CD4-positive, alpha-beta T cell (primary cell): ENCODE measurements around the gene TEKT3. TPM values are rescaled to one million over a fixed set of nuclear protein-coding genes. Genes with fewer than 3 reads are reported as not detected.

Experiments
- ATAC-seq: fragments of 200-7000 bp; cut with Tn5 transposase; one replicate; pipeline ENCODE4 v1.10.0; 2022; ENCODE audit warnings: mild to moderate bottlenecking; ENCODE audit not compliant: poor library complexity
- CTCF ChIA-PET: fragments of 350-600 bp; sonication (Branson Sonifier 250); formaldehyde crosslinking; loops from one replicate; lab custom pipeline; 2021; ENCODE audit warnings: antibody characterized with exemption, inconsistent platforms; lab: Charles Lee
- POLR2A ChIA-PET: fragments of 350-600 bp; sonication (Branson Sonifier 250); formaldehyde crosslinking; loops from one replicate; lab custom pipeline; 2021; ENCODE audit warnings: antibody characterized with exemption, inconsistent platforms; lab: Charles Lee
- DNase-seq, 14 experiments: peaks; one replicate each; pipeline ENCODE4 v3.0.0-alpha.2; 2013 to 2020; ENCODE audit warnings: mixed read lengths in 2 of 14
- H3K27ac ChIP-seq, 2 donors: one replicate each; pipeline versions ENCODE4 v1.5.1 to v1.7.0; 2013; ENCODE audit warnings: low read length in 2 of 2, low read depth in 1 of 2, mild to moderate bottlenecking in 1 of 2
- H3K27me3 ChIP-seq, 2 experiments: 1 replicate in 1 of 2; 2 replicates in 1 of 2; pipeline versions ENCODE4 v1.6.1 to v1.7.0; 2013; ENCODE audit warnings: low read length in 2 of 2, control low read depth in 1 of 2, mild to moderate bottlenecking in 1 of 2, moderate library complexity in 1 of 2; ENCODE audit not compliant: insufficient read depth in 2 of 2, control insufficient read depth in 1 of 2
- H3K36me3 ChIP-seq: one replicate; pipeline ENCODE4 v1.6.1; 2013; ENCODE audit warnings: low read length, control low read depth; ENCODE audit not compliant: insufficient read depth
- H3K4me1 ChIP-seq: one replicate; pipeline ENCODE4 v1.6.1; 2013; ENCODE audit warnings: low read length, control low read depth; ENCODE audit not compliant: insufficient read depth
- H3K4me3 ChIP-seq: one replicate; pipeline ENCODE4 v1.5.1; 2013; ENCODE audit warnings: mild to moderate bottlenecking, low read length, moderate library complexity
- H3K9me3 ChIP-seq, 2 experiments: 1 replicate in 1 of 2; 2 replicates in 1 of 2; pipeline versions ENCODE4 v1.6.1 to v1.7.0; 2013; ENCODE audit warnings: low read length in 2 of 2, mild to moderate bottlenecking in 2 of 2, control low read depth in 1 of 2, moderate library complexity in 1 of 2; ENCODE audit not compliant: control insufficient read depth in 1 of 2, insufficient read depth in 1 of 2
- H3K27ac Mint-ChIP-seq: one replicate; pipeline ENCODE4 v1.8.0; 2020; ENCODE audit warnings: mixed read lengths
- H3K27me3 Mint-ChIP-seq: one replicate; pipeline ENCODE4 v1.8.0; 2021; ENCODE audit warnings: mixed read lengths
- H3K36me3 Mint-ChIP-seq: one replicate; pipeline ENCODE4 v1.8.0; 2021; ENCODE audit warnings: low read depth, mixed read lengths
- H3K4me1 Mint-ChIP-seq: one replicate; pipeline ENCODE4 v1.8.0; 2021; ENCODE audit warnings: low read depth, mixed read lengths
- H3K4me3 Mint-ChIP-seq: one replicate; pipeline ENCODE4 v1.8.0; 2020; ENCODE audit warnings: mild to moderate bottlenecking, mixed read lengths
- H3K9me3 Mint-ChIP-seq: one replicate; pipeline ENCODE4 v1.8.0; 2020; ENCODE audit warnings: mixed read lengths
- intact Hi-C, 2 experiments: fragments of 100-400 bp; cut with DNase I in 1 of 2; cut with micrococcal nuclease in 1 of 2; formaldehyde crosslinking; loops; one replicate each; pipeline versions ENCODE4 v1.15.1 to v1.9.0; 2023 to 2025; cut with DNase I, micrococcal nuclease
- total RNA-seq, 174 experiments: library from RNA in 2 of 174; stranded (reverse) in 2 of 174; gene quantifications; one replicate each; pipeline ENCODE4 v1.2.3 and lab custom pipeline; 2021 to 2026
- TF ChIP-seq, protein P1 (sequence below): fragments of 200-600 bp; IDR thresholded peaks from one replicate; pipeline ENCODE4 v1.8.0; 2022; ENCODE audit warnings: antibody characterized with exemption, mild to moderate bottlenecking

The TEKT3 gene
- total RNA-seq, 2 experiments from 2014 or later = not detected

DNA sequence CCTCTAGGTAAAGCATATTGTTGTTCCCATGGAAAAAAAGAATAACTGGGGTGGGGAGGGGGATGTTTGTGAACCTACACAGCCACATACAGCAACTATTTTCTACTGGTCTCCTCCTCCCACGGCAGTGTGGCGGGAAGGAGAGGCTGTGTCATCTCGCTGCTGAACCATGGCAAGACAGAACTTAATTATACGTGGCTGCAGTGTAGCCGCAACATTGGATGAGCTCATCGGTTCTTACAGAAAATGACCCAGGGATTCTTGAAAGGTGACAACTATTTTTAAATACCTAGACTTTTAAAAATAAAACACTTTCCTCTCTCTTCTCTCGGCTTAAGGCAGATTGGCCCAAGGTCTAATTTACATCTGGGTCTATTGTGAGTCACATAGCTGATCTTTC is 19.8 kb upstream of the TEKT3 start:
- no peak for ATAC-seq
- intact Hi-C loops = no loop called here
- TF ChIP-seq, protein P1, sequence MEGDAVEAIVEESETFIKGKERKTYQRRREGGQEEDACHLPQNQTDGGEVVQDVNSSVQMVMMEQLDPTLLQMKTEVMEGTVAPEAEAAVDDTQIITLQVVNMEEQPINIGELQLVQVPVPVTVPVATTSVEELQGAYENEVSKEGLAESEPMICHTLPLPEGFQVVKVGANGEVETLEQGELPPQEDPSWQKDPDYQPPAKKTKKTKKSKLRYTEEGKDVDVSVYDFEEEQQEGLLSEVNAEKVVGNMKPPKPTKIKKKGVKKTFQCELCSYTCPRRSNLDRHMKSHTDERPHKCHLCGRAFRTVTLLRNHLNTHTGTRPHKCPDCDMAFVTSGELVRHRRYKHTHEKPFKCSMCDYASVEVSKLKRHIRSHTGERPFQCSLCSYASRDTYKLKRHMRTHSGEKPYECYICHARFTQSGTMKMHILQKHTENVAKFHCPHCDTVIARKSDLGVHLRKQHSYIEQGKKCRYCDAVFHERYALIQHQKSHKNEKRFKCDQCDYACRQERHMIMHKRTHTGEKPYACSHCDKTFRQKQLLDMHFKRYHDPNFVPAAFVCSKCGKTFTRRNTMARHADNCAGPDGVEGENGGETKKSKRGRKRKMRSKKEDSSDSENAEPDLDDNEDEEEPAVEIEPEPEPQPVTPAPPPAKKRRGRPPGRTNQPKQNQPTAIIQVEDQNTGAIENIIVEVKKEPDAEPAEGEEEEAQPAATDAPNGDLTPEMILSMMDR = no peak
- Mint-ChIP-seq H3K4me1 (no peaks in the 10 kb centered on the region), H3K4me3 (no peak overlapping the region), H3K27ac (no peak overlapping the region), H3K9me3 (no peaks in the 10 kb centered on the region), H3K36me3 (no peaks in the 10 kb centered on the region), H3K27me3 (peaks cover 11% of the 10 kb centered on the region)
- no peaks in the 10 kb centered on the region for H3K9me3 ChIP-seq
- H3K36me3 ChIP-seq = no peaks in the 10 kb centered on the region
- ChIA-PET CTCF (no interaction called here), POLR2A (no interaction called here)
- no peak overlapping the region for H3K27ac ChIP-seq
- no peak overlapping the region for H3K4me3 ChIP-seq
- no peak for DNase-seq
- no peaks in the 10 kb centered on the region for H3K4me1 ChIP-seq
- no peaks in the 10 kb centered on the region for H3K27me3 ChIP-seq

DNA sequence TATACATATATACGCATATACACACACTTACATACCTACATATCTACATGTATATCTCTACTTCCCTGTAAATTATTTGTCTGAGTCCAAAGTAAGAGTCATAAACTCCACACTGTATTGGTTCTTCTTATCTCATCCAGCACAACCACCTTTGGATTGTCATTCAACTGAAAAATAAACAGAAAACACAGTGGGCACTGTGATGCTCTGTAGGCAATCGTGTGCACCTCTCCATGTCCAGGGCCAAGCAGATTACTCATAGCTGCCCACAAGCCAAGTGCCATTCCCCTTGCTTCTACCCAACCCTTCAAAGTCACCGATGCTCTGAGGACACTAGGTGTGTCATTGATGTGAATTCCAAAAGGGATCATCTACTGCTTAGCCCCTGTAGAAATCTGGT is 12.9 kb upstream of the TEKT3 start:
- CTCF ChIA-PET = no interaction called here
- Mint-ChIP-seq H3K27me3 (peaks cover 55% of the 10 kb centered on the region), H3K27ac (no peak overlapping the region), H3K4me3 (no peak overlapping the region), H3K4me1 (no peaks in the 10 kb centered on the region), H3K9me3 (no peaks in the 10 kb centered on the region), H3K36me3 (no peaks in the 10 kb centered on the region)
- intact Hi-C loops = no loop called here
- TF ChIP-seq, protein P1 = no peak
- ATAC-seq = no peak
- H3K4me3 ChIP-seq = no peak overlapping the region
- H3K36me3 ChIP-seq = no peaks in the 10 kb centered on the region
- POLR2A ChIA-PET = no interaction called here
- H3K27me3 ChIP-seq = peaks cover 3 to 10% of the 10 kb centered on the region in 2 experiments
- DNase-seq = no peak
- H3K9me3 ChIP-seq = no peaks in the 10 kb centered on the region
- no peak overlapping the region for H3K27ac ChIP-seq
- H3K4me1 ChIP-seq = no peaks in the 10 kb centered on the region

DNA sequence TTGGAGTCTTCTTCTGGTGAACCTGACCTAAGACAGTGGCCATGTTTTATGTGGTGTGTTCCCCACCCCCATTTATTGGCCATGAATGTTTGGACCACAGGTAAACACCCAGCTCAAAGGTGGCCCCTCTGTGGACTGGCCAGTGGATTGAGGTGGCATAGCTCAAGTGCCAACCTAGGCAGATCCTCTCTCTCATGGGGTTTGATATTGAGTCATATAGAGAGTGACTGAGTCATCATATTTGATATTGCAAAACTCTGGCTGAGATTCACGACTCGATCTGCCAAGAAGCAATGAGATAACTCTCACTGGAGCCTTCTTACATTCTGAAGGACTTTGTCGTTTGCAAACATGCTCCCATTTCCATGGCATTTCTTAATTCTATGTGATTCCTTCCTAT is 10.5 kb upstream of the TEKT3 start:
- intact Hi-C loops = no loop called here
- Histone ChIP-seq H3K36me3 (no peaks in the 10 kb centered on the region), H3K4me1 (no peaks in the 10 kb centered on the region), H3K27ac (no peak overlapping the region), H3K9me3 (no peaks in the 10 kb centered on the region), H3K4me3 (no peak overlapping the region), H3K27me3 (peaks cover 9 to 21% of the 10 kb centered on the region in 2 experiments)
- POLR2A ChIA-PET = no interaction called here
- H3K4me3 Mint-ChIP-seq = no peak overlapping the region
- no peaks in the 10 kb centered on the region for H3K4me1 Mint-ChIP-seq
- CTCF ChIA-PET = no interaction called here
- ATAC-seq (no peak), DNase-seq (no peak)
- TF ChIP-seq, protein P1 = no peak
- H3K36me3 Mint-ChIP-seq = no peaks in the 10 kb centered on the region
- H3K27ac Mint-ChIP-seq = no peak overlapping the region
- no peaks in the 10 kb centered on the region for H3K9me3 Mint-ChIP-seq
- peaks cover 67% of the 10 kb centered on the region for H3K27me3 Mint-ChIP-seq
